ENCODE measurements around the gene TSHZ3. TPM values are rescaled to one million over a fixed set of nuclear protein-coding genes. Genes with fewer than 3 reads are reported as not detected.
A peak's percentile ranks its signal among the peaks of the same experiment; 100 is the strongest.

The TSHZ3 gene
- total RNA-seq, 1 donor from 2014 or later: 21.2 TPM

DNA sequence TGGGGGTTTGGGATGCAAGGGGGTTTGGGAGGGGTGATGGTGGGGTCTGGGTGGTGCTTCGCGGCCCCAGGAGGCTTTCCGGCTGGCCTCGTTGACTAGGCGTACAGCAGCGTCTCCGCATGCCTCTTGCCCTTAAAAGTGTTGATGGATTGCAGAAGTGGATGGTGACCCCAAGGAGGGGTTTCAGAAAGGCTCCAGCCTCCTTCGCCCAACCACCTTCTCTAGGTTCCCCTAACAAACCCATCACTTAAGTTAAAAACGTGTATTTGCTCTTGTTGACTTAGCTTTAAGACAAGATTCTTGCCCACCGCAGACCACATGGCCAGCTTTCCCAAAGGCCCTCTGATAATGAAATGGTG, 8.1 kb upstream of the TSHZ3 start:
- peaks cover 31% of the 10 kb centered on the region for H3K4me1 Mint-ChIP-seq (ENCODE audit: unreplicated experiment)
- H3K27me3 Mint-ChIP-seq: peaks cover 96% of the 10 kb centered on the region
- H3K27ac Mint-ChIP-seq: no peak overlapping the region
- TF ChIP-seq, protein P1, sequence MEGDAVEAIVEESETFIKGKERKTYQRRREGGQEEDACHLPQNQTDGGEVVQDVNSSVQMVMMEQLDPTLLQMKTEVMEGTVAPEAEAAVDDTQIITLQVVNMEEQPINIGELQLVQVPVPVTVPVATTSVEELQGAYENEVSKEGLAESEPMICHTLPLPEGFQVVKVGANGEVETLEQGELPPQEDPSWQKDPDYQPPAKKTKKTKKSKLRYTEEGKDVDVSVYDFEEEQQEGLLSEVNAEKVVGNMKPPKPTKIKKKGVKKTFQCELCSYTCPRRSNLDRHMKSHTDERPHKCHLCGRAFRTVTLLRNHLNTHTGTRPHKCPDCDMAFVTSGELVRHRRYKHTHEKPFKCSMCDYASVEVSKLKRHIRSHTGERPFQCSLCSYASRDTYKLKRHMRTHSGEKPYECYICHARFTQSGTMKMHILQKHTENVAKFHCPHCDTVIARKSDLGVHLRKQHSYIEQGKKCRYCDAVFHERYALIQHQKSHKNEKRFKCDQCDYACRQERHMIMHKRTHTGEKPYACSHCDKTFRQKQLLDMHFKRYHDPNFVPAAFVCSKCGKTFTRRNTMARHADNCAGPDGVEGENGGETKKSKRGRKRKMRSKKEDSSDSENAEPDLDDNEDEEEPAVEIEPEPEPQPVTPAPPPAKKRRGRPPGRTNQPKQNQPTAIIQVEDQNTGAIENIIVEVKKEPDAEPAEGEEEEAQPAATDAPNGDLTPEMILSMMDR (conservative IDR thresholded peaks at IDR 0.05): peak; percentile 23
- H3K4me3 Mint-ChIP-seq: no peak overlapping the region
- DNase-seq (ENCODE audit: extremely low spot score, unreplicated experiment): no peak
- no peaks in the 10 kb centered on the region for H3K9me3 Mint-ChIP-seq
- no peaks in the 10 kb centered on the region for H3K36me3 Mint-ChIP-seq

DNA sequence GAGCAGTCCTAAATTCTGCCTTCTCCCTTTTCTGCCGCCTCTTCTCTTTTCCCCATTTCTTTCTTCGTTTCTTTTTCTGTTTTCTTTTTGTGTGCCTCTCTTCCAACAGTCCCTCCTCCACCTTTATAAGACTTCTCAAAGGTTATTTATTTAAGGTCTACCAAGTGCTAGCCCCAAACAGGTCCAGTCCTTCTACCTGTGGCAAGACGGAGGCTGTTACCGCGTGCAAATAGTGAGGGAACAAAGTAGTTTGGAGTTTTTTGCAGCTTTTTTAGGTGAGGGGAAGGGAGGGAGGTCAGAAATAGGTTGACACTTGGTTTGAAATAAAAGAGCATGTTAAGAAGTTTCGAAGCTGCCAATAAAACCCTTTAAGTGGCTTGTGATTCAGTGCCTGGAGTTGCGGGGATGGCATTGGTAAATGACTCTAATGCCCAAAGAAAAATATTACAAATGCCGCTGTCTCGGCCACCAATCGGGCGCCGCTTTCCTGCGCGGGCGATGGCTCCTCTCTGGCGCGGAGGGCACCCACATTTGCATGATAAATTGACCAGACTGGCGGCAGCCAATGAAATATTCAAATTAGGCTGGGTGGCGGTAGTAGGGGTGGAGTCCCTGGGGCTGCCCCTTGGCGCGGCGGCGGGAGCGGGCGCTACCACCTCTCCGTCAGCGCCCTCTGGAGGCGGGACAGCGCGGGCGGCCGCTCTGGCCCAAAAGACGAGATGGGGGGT, 7.5 kb upstream of the TSHZ3 start:
- peaks cover 97% of the 10 kb centered on the region for H3K27me3 Mint-ChIP-seq
- no peak for DNase-seq (ENCODE audit: extremely low spot score, unreplicated experiment)

DNA sequence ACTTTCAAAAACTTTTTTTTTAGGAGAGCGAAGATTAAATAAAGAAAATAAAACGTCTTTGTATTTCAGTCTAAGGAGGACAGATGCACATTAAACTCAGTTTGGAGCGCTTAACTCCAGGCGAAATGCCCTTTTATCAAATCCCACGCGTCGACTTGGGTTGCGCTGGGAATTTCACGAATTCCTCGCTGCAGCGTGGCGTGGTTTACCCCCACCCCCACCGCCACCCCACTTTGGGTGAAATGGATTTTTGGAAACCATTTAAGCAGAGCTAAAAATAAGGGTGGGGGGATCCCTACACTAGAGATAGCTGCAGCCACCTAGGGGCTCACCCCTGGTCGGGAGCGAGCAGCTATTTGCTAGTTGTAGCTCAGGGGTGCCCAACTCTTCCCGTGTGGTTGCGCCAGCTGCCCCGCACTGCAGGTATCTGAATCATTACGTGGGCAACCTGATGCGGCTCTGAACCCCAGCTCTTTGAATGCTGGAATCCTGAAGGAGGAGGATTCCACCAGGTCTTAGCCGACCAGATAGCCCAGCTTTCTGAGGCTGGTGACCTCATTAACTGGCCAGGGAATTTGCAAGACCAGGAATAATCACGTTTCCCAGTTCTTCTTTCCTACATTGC, 6.5 kb upstream of the TSHZ3 start:
- no peaks in the 10 kb centered on the region for H3K9me3 Mint-ChIP-seq
- H3K36me3 Mint-ChIP-seq: no peaks in the 10 kb centered on the region
- peaks cover 94% of the 10 kb centered on the region for H3K27me3 Mint-ChIP-seq
- H3K4me1 Mint-ChIP-seq (ENCODE audit: unreplicated experiment): peaks cover 36% of the 10 kb centered on the region
- no peak overlapping the region for H3K27ac Mint-ChIP-seq
- DNase-seq (ENCODE audit: extremely low spot score, unreplicated experiment): no peak
- TF ChIP-seq, protein P1 (conservative IDR thresholded peaks at IDR 0.05): no peak
- H3K4me3 Mint-ChIP-seq: peak overlapping the region; percentile 65

More for the DNA sequence above, 7.5 kb upstream of the TSHZ3 start:
- no peaks in the 10 kb centered on the region for H3K36me3 Mint-ChIP-seq
- peak overlapping the region; percentile 33 for H3K4me3 Mint-ChIP-seq
- TF ChIP-seq, protein P1 (conservative IDR thresholded peaks at IDR 0.05): peak; percentile 65
- no peak overlapping the region for H3K27ac Mint-ChIP-seq
- H3K9me3 Mint-ChIP-seq: no peaks in the 10 kb centered on the region
- H3K4me1 Mint-ChIP-seq (ENCODE audit: unreplicated experiment): peaks cover 36% of the 10 kb centered on the region

DNA sequence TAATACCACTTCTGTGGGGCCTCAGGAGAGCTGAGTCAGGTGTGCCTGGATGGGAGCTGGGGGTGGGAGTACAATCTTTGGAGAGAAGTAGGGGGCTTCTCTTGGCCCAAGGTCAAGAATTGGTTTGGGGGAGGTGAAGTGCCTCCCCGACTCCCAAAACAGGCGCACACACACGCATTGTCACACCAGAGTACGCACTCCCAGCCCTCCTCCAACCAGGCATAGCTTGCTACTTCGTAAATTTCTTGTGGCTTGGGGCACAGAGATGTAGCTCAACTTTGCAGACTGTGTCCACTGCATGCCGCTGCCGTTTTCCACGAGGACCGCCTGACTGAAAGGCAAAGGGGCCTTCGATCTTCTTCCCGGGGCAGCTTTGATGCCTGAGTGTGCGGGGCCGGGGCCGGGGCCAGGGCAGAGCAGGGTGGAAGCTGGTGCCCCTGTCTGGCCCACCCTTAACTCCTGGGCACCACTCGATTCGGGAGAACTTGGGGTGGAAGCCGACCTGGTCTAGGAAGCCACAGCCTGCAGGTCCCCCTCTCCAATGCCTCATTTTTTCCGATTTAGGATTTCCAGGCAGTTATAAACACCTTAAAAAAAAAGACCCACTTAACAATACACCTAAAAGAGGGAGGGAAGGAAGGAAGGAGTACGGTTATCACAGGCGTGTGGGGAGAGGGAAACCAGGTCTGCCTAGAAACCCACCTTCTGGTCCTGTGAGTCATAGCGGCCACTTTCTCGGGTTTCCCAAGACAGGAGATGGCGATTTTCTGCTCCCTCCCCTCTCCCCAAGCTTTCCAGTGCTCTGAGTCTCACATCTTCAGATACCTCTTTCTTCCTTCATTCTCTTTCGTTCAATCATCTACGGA, 5.8 kb upstream of the TSHZ3 start:
- Mint-ChIP-seq H3K27me3 (peaks cover 88% of the 10 kb centered on the region), H3K9me3 (no peaks in the 10 kb centered on the region), H3K36me3 (no peaks in the 10 kb centered on the region), H3K27ac (no peak overlapping the region), H3K4me3 (peak overlapping the region; percentile 65), H3K4me1 (ENCODE audit: unreplicated experiment) (peaks cover 36% of the 10 kb centered on the region)
- TF ChIP-seq, protein P1 (conservative IDR thresholded peaks at IDR 0.05): no peak
- DNase-seq (ENCODE audit: extremely low spot score, unreplicated experiment): no peak

DNA sequence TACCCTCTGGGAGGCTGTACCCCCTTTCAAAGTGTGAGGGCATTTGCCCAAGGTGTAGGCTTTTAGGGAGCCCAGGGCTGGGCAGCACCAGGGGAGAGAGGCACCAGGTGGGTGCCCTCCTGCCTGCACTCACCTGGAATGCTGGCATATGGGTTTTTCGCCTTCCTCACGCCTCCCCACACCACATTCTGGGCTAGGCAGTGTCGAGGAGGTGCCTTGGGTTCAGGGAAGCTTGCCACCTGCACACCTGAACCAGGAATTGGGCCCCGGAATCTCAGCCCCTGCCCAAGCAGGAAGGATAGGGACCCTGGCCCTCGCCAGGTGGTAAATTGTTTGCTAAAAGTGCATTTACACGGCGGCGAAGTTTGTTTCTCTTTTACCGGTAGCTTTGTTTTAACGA, 5.1 kb upstream of the TSHZ3 start:
- TF ChIP-seq, protein P1 (conservative IDR thresholded peaks at IDR 0.05): no peak
- Mint-ChIP-seq H3K27ac (no peak overlapping the region), H3K27me3 (peaks cover 81% of the 10 kb centered on the region), H3K4me3 (no peak overlapping the region), H3K9me3 (no peaks in the 10 kb centered on the region), H3K4me1 (ENCODE audit: unreplicated experiment) (peaks cover 36% of the 10 kb centered on the region), H3K36me3 (no peaks in the 10 kb centered on the region)
- no peak for DNase-seq (ENCODE audit: extremely low spot score, unreplicated experiment)

Data from type B pancreatic cell (in vitro differentiated cells).